ENCODE results near the gene C11orf16. TPM values are rescaled to one million over a fixed set of nuclear protein-coding genes. Genes with fewer than 3 reads are reported as not detected.

Gene C11orf16
- total and polyA plus RNA-seq, 9 of the 15 experiments (the other 6 are each of a cell fraction or from before 2014, with no cell fraction given) = not detected

- no peak for TF ChIP-seq ZNF398 (CRISPR knock-in tag; IDR thresholded peaks at IDR 0.05)
- peak in 1 of 2 experiments; percentile 62; a peak in 1 of 4 replicates for TF ChIP-seq ETV6 (IDR thresholded peaks at IDR 0.05; ENCODE audit: borderline replicate concordance in 1 of 2, low read depth in 2 of 2, low read length in 1 of 2)
- TF ChIP-seq ETV6 (CRISPR knock-in tag; IDR thresholded peaks at IDR 0.05; ENCODE audit: borderline replicate concordance) = no peak
- no peak for TF ChIP-seq SREBF1 (IDR thresholded peaks at IDR 0.05; ENCODE audit: borderline replicate concordance, low read depth, low read length)
- no peak for TF ChIP-seq MTF1 (CRISPR knock-in tag; IDR thresholded peaks at IDR 0.05; ENCODE audit: borderline replicate concordance)
- TF ChIP-seq, protein P1, sequence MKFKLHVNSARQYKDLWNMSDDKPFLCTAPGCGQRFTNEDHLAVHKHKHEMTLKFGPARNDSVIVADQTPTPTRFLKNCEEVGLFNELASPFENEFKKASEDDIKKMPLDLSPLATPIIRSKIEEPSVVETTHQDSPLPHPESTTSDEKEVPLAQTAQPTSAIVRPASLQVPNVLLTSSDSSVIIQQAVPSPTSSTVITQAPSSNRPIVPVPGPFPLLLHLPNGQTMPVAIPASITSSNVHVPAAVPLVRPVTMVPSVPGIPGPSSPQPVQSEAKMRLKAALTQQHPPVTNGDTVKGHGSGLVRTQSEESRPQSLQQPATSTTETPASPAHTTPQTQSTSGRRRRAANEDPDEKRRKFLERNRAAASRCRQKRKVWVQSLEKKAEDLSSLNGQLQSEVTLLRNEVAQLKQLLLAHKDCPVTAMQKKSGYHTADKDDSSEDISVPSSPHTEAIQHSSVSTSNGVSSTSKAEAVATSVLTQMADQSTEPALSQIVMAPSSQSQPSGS (CRISPR knock-in tag; IDR thresholded peaks at IDR 0.05) = no peak
- no peak for TF ChIP-seq ZNF586 (CRISPR knock-in tag; conservative IDR thresholded peaks at IDR 0.05)
- no peak for TF ChIP-seq RBM25 (IDR thresholded peaks at IDR 0.05; ENCODE audit: low read depth, low read length, severe bottlenecking)
- TF ChIP-seq ZNF24 (IDR thresholded peaks at IDR 0.05) = no peak
- peak; percentile 85; the same call in 1 of the 2 replicates for TF ChIP-seq MEF2D (tag; conservative IDR thresholded peaks at IDR 0.05; ENCODE audit: low read depth)
- no peak for TF ChIP-seq ZBTB5 (IDR thresholded peaks at IDR 0.05)
- TF ChIP-seq TEAD4 (IDR thresholded peaks at IDR 0.05; ENCODE audit: low read length) = no peak; the same call in 1 of the 2 replicates
- TF ChIP-seq TEAD4 (CRISPR knock-in tag; IDR thresholded peaks at IDR 0.05; ENCODE audit: borderline replicate concordance) = no peak
- no peak for TF ChIP-seq SNIP1 (IDR thresholded peaks at IDR 0.05; ENCODE audit: low read depth)
- no peak for TF ChIP-seq NBN (IDR thresholded peaks at IDR 0.05; ENCODE audit: low read depth)
- TF ChIP-seq ZKSCAN8 (CRISPR knock-in tag; IDR thresholded peaks at IDR 0.05) = no peak
- TF ChIP-seq ZNF140 (CRISPR knock-in tag; IDR thresholded peaks at IDR 0.05) = no peak
- TF ChIP-seq, protein P2, sequence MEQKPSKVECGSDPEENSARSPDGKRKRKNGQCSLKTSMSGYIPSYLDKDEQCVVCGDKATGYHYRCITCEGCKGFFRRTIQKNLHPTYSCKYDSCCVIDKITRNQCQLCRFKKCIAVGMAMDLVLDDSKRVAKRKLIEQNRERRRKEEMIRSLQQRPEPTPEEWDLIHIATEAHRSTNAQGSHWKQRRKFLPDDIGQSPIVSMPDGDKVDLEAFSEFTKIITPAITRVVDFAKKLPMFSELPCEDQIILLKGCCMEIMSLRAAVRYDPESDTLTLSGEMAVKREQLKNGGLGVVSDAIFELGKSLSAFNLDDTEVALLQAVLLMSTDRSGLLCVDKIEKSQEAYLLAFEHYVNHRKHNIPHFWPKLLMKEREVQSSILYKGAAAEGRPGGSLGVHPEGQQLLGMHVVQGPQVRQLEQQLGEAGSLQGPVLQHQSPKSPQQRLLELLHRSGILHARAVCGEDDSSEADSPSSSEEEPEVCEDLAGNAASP (IDR thresholded peaks at IDR 0.05) = no peak
- no peak for TF ChIP-seq NFXL1 (CRISPR knock-in tag; IDR thresholded peaks at IDR 0.05)
- TF ChIP-seq SIN3B (IDR thresholded peaks at IDR 0.05; ENCODE audit: low read depth) = no peak
- TF ChIP-seq NONO (IDR thresholded peaks at IDR 0.05; ENCODE audit: low read depth in 2 of 2, low read length in 1 of 2) = no peak
- TF ChIP-seq ZNF316 (IDR thresholded peaks at IDR 0.05) = no peak
- no peak for TF ChIP-seq POLR3G (IDR thresholded peaks at IDR 0.05; ENCODE audit: extremely low read depth, insufficient read length, insufficient replicate concordance)
- TF ChIP-seq ZNF232 (CRISPR knock-in tag; IDR thresholded peaks at IDR 0.05) = no peak
These were observed 18.6 kb downstream of the C11orf16 start (continued) for GRCh38 chr11:8913961-8914660.

Data from K562 (cell line).